Ascending aorta (tissue), 2 donors: Measurements from ENCODE around the gene ENGASE. TPM values are rescaled to one million over a fixed set of nuclear protein-coding genes. Genes with fewer than 3 reads are reported as not detected.

Experiments used
- DNase-seq, 2 donors: peaks; one replicate each; pipeline ENCODE4 v3.0.0-alpha.2; 2019; ENCODE audit warnings: low spot score in 2 of 2
- H3K27ac ChIP-seq, 2 donors: fragments of 200-600 bp; sonication (generic); one replicate each; pipeline ENCODE4 v1.5.1; 2016 to 2017; ENCODE audit warnings: mild to moderate bottlenecking in 1 of 2
- H3K27me3 ChIP-seq: fragments of 200-600 bp; sonication (generic); one replicate; pipeline ENCODE4 v1.5.1; 2017
- H3K36me3 ChIP-seq, 2 donors: fragments of 200-600 bp; sonication (generic); one replicate each; pipeline ENCODE4 v1.5.1; 2016
- H3K4me1 ChIP-seq, 2 donors: fragments of 200-600 bp; sonication (generic); one replicate each; pipeline ENCODE4 v1.5.1; 2016 to 2017; ENCODE audit warnings: mild to moderate bottlenecking in 1 of 2
- H3K4me3 ChIP-seq, 2 donors: fragments of 200-600 bp; sonication (generic); one replicate each; pipeline ENCODE4 v1.5.1; 2016 to 2017; ENCODE audit warnings: mild to moderate bottlenecking in 1 of 2
- H3K9me3 ChIP-seq, 2 donors: fragments of 200-600 bp; sonication (generic); one replicate each; pipeline ENCODE4 v1.5.1; 2016
- CTCF ChIP-seq, 3 experiments: fragments of 200-600 bp in 2 of 3; fragments of 450-650 bp in 1 of 3; sonication (generic) in 2 of 3; IDR thresholded peaks; one replicate each; pipeline ENCODE4 v1.5.1; 2016 to 2019; ENCODE audit warnings: antibody characterized with exemption in 3 of 3, mild to moderate bottlenecking in 1 of 3, moderate library complexity in 1 of 3
- intact Hi-C: fragments of 100-400 bp; cut with DNase I; formaldehyde crosslinking; loops from one replicate; pipeline ENCODE4 v1.15.1; 2023
- total RNA-seq: library from RNA; depleted of rRNA; stranded (reverse); fragments of >200 nt; gene quantifications from one replicate; pipeline ENCODE4 v1.1.0, GENCODE V29; 2016

ENGASE gene
- total RNA-seq, 1 donor from 2014 or later: 13.2 TPM

GRCh38 chr17:79033046-79033616 lies 41.5 kb upstream of the ENGASE start:
- Histone ChIP-seq H3K36me3 (no peaks in the 10 kb centered on the region), H3K4me1 (peaks cover 9 to 35% of the 10 kb centered on the region in 2 donors), H3K27me3 (no peaks in the 10 kb centered on the region), H3K4me3 (no peak overlapping the region), H3K27ac (peak overlapping the region in 1 of 2 donors; percentile 71), H3K9me3 (no peaks in the 10 kb centered on the region)
- intact Hi-C loops: no loop called here
- DNase-seq: peak in 1 of 2 donors; percentile 59
- no peak for TF ChIP-seq CTCF (IDR thresholded peaks at IDR 0.05)

- DNase-seq: peak in 1 of 2 donors; percentile 67
- no peaks in the 10 kb centered on the region for H3K27me3 ChIP-seq
- peaks cover 9 to 34% of the 10 kb centered on the region in 2 donors for H3K4me1 ChIP-seq
- intact Hi-C loops: no loop called here
- no peak for TF ChIP-seq CTCF (IDR thresholded peaks at IDR 0.05)
- H3K4me3 ChIP-seq: peak overlapping the region in 1 of 2 donors; percentile 3
- H3K27ac ChIP-seq: peak overlapping the region; percentile 65 to 71
- H3K36me3 ChIP-seq: no peaks in the 10 kb centered on the region
- no peaks in the 10 kb centered on the region for H3K9me3 ChIP-seq
These were observed 40.7 kb upstream of the ENGASE start for GRCh38 chr17:79033741-79034501.

- H3K27ac ChIP-seq: peak overlapping the region; percentile 65 to 66
- TF ChIP-seq CTCF (IDR thresholded peaks at IDR 0.05): no peak
- no peak overlapping the region for H3K4me3 ChIP-seq
- H3K4me1 ChIP-seq: peaks cover 9 to 34% of the 10 kb centered on the region in 2 donors
- H3K27me3 ChIP-seq: no peaks in the 10 kb centered on the region
- no peaks in the 10 kb centered on the region for H3K9me3 ChIP-seq
- DNase-seq: peak in 1 of 2 donors; percentile 35
- intact Hi-C loops: no loop called here
- no peaks in the 10 kb centered on the region for H3K36me3 ChIP-seq
These were observed 39.6 kb upstream of the ENGASE start for GRCh38 chr17:79034931-79035485.

- Histone ChIP-seq H3K27me3 (no peaks in the 10 kb centered on the region), H3K4me3 (no peak overlapping the region), H3K27ac (peak overlapping the region; percentile 65 to 66), H3K9me3 (no peaks in the 10 kb centered on the region), H3K36me3 (no peaks in the 10 kb centered on the region), H3K4me1 (peaks cover 9 to 34% of the 10 kb centered on the region in 2 donors)
- intact Hi-C loops: loop anchor here (2.0 kb wide), 1 partner anchor 15 kb away; no protein-coding TSS in a partner anchor
- TF ChIP-seq CTCF (IDR thresholded peaks at IDR 0.05): no peak
- peak in 1 of 2 donors; percentile 61 for DNase-seq
These were observed 38.9 kb upstream of the ENGASE start for GRCh38 chr17:79035686-79036085.

- peaks cover 9 to 34% of the 10 kb centered on the region in 2 donors for H3K4me1 ChIP-seq
- no peaks in the 10 kb centered on the region for H3K27me3 ChIP-seq
- peak overlapping the region; percentile 65 to 66 for H3K27ac ChIP-seq
- peak overlapping the region in 1 of 2 donors; percentile 14 for H3K4me3 ChIP-seq
- no peaks in the 10 kb centered on the region for H3K36me3 ChIP-seq
- intact Hi-C loops: loop anchor here (2.0 kb wide), 1 partner anchor 15 kb away; no protein-coding TSS in a partner anchor
- peak in 1 of 2 donors; percentile 53 for DNase-seq
- H3K9me3 ChIP-seq: no peaks in the 10 kb centered on the region
- no peak for TF ChIP-seq CTCF (IDR thresholded peaks at IDR 0.05)
These were observed 38.4 kb upstream of the ENGASE start for GRCh38 chr17:79036181-79036580.
